MCF 10A (cell line): Measurements from ENCODE around the gene CARD11. TPM values are rescaled to one million over a fixed set of nuclear protein-coding genes. Genes with fewer than 3 reads are reported as not detected.

Experiments
- BruUV-seq: library from RNA; stranded (reverse); fragments of 400-500 nt; replicated peaks from 2 replicates; lab custom pipeline; 2021; lab: Mats Ljungman, UMichigan
- CTCF ChIA-PET: fragments of 300-600 bp; sonication (Branson Sonifier 250); formaldehyde crosslinking; extraction: SDS; loops from one replicate; lab custom pipeline; 2021; ENCODE audit warnings: antibody characterized with exemption, inconsistent platforms; lab: Yijun Ruan, JAX
- POLR2A ChIA-PET: fragments of 300-600, 350-650 bp; sonication (Branson Sonifier 250); formaldehyde crosslinking; extraction: SDS; loops from one replicate; lab custom pipeline; 2020; ENCODE audit warnings: antibody characterized with exemption, inconsistent platforms; lab: Yijun Ruan, JAX
- DNase-seq: peaks from one replicate; pipeline ENCODE4 v3.0.0-alpha.2; 2018; ENCODE audit not compliant: unreplicated experiment
- H3K27ac Mint-ChIP-seq: one replicate; pipeline ENCODE4 v1.8.0; 2022; ENCODE audit warnings: mild to moderate bottlenecking, low read depth, mixed read lengths; ENCODE audit not compliant: unreplicated experiment
- H3K27me3 Mint-ChIP-seq: one replicate; pipeline ENCODE4 v1.8.0; 2022; ENCODE audit warnings: mixed read lengths; ENCODE audit not compliant: insufficient read depth, unreplicated experiment
- H3K36me3 Mint-ChIP-seq: one replicate; pipeline ENCODE4 v1.8.0; 2022; ENCODE audit warnings: mild to moderate bottlenecking, moderate library complexity, mixed read lengths; ENCODE audit not compliant: insufficient read depth, unreplicated experiment
- H3K4me1 Mint-ChIP-seq: one replicate; pipeline ENCODE4 v1.8.0; 2022; ENCODE audit warnings: mixed read lengths; ENCODE audit not compliant: insufficient read depth, unreplicated experiment
- H3K4me3 Mint-ChIP-seq: one replicate; pipeline ENCODE4 v1.8.0; 2022; ENCODE audit warnings: mild to moderate bottlenecking, moderate library complexity, mixed read lengths; ENCODE audit not compliant: unreplicated experiment
- H3K9me3 Mint-ChIP-seq: one replicate; pipeline ENCODE4 v1.8.0; 2022; ENCODE audit warnings: mixed read lengths; ENCODE audit not compliant: unreplicated experiment
- CTCF ChIP-seq: fragments of 200-600 bp; IDR thresholded peaks from one replicate; pipeline ENCODE4 v1.8.0; 2022; ENCODE audit warnings: antibody characterized with exemption, mild to moderate bottlenecking; ENCODE audit not compliant: unreplicated experiment
- intact Hi-C: fragments of 100-400 bp; cut with micrococcal nuclease; formaldehyde crosslinking; loops from 2 replicates; pipeline ENCODE4 v1.14.1; 2022
- total RNA-seq: library from RNA; stranded (reverse); gene quantifications from 2 replicates; pipeline ENCODE4 v1.2.3, GENCODE V29; 2022

The CARD11 gene
- total RNA-seq, 1 experiment from 2014 or later = not detected

- H3K27me3 Mint-ChIP-seq = no peaks in the 10 kb centered on the region
- TF ChIP-seq CTCF = no peak
- H3K27ac Mint-ChIP-seq = no peak overlapping the region
- ChIA-PET POLR2A (no interaction called here), CTCF (interaction anchor here (0.7 kb wide), 1 partner anchor 31 kb away, joined by 3 read pairs; no protein-coding TSS in a partner anchor)
- H3K36me3 Mint-ChIP-seq = no peaks in the 10 kb centered on the region
- no peaks in the 10 kb centered on the region for H3K9me3 Mint-ChIP-seq
- intact Hi-C loops = no loop called here
- H3K4me3 Mint-ChIP-seq = no peak overlapping the region
- no peak for DNase-seq
- H3K4me1 Mint-ChIP-seq = peaks cover 16% of the 10 kb centered on the region
- no TSS peak for BruUV-seq
These were observed 114.1 kb downstream of the CARD11 start for GRCh38 chr7:2929321-2930201.

GRCh38 chr7:2928613-2929311, 114.9 kb downstream of the CARD11 start:
- Mint-ChIP-seq H3K4me1 (peaks cover 11% of the 10 kb centered on the region), H3K36me3 (no peaks in the 10 kb centered on the region), H3K27me3 (no peaks in the 10 kb centered on the region), H3K9me3 (no peaks in the 10 kb centered on the region), H3K4me3 (no peak overlapping the region), H3K27ac (no peak overlapping the region)
- CTCF ChIA-PET = interaction anchor here (0.7 kb wide), 1 partner anchor 32 kb away, joined by 3 read pairs; no protein-coding TSS in a partner anchor
- TF ChIP-seq CTCF = no peak
- DNase-seq = no peak
- intact Hi-C loops = no loop called here
- no TSS peak for BruUV-seq
- POLR2A ChIA-PET = no interaction called here

GRCh38 chr7:2928256-2928612, 115.4 kb downstream of the CARD11 start:
- Mint-ChIP-seq H3K27ac (no peak overlapping the region), H3K4me1 (peaks cover 6% of the 10 kb centered on the region), H3K27me3 (no peaks in the 10 kb centered on the region), H3K9me3 (no peaks in the 10 kb centered on the region), H3K36me3 (no peaks in the 10 kb centered on the region), H3K4me3 (no peak overlapping the region)
- intact Hi-C loops = no loop called here
- DNase-seq = no peak
- no peak for TF ChIP-seq CTCF
- BruUV-seq = no TSS peak
- ChIA-PET CTCF (no interaction called here), POLR2A (no interaction called here)

DNA sequence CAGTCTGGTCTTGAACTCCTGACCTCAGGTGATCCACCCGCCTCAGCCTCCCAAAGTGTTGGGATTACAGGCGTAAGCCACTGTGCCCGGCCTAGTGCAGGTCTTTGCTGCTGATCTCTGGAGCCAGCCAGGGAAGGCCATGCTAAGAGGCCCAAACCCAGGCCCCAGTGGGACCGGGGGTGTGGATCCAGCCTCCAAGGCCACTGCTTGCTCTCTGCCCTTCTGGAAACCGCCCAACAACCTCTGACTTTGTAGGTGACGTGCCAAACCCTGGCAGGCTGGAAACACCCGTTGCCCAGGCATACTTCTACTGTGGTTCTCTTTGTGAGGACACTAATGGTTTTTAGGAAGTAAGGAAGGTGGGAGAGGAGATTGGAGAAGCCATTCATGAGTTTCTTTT, 116.1 kb downstream of the CARD11 start:
- H3K27me3 Mint-ChIP-seq = no peaks in the 10 kb centered on the region
- no peak overlapping the region for H3K27ac Mint-ChIP-seq
- intact Hi-C loops = no loop called here
- POLR2A ChIA-PET = no interaction called here
- no TSS peak for BruUV-seq
- DNase-seq = no peak
- no peaks in the 10 kb centered on the region for H3K9me3 Mint-ChIP-seq
- CTCF ChIA-PET = interaction anchor here (0.5 to 0.7 kb wide), 3 partner anchors 413 to 1632 kb away, joined by 3 read pairs; no protein-coding TSS in a partner anchor
- no peaks in the 10 kb centered on the region for H3K36me3 Mint-ChIP-seq
- TF ChIP-seq CTCF = no peak
- H3K4me1 Mint-ChIP-seq = peaks cover 6% of the 10 kb centered on the region
- no peak overlapping the region for H3K4me3 Mint-ChIP-seq
